Measurements from ENCODE around the gene PLVAP.

DNA sequence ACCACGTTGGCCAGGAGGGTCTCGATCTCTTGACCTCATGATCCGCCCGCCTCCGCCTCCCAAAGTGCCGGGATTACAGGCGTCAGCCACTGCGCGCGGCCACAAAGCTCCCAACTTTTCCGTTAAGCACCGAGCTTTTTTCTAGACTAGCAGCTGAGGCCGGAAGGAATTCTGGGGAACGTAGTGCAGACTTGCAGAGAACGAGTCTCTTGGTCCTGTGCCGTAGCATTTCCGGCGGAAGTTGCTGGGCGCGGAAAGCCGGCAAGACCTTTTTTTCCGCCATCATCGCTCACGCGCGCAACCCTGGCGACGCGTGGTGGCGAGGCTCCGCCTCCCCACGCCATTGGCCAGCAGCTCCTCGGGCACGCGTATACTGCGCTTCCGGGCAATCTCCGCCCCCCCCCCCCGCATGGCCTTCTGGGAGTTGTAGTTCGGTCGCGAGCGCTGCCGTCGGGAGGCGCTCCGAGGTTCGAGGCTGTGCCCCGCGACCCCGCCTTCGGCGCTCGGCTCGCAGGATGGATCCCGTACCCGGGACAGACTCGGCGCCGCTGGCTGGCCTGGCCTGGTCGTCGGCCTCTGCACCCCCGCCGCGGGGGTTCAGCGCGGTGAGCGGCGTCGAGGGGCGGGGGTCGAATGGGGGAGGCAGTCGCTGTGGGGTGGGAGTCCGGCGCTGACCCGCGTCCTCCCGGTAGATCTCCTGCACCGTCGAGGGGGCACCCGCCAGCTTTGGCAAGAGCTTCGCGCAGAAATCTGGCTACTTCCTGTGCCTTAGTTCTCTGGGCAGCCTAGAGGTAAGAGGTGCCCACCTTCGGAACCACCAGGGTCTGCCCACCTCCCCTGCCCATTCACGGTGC is 42.7 kb upstream of the PLVAP start, which contains the start of gene MVB12A:
- TF ChIP-seq GATA2 (IDR thresholded peaks at IDR 0.05; ENCODE audit: low read depth, low read length) (no peak), GATA3 (IDR thresholded peaks at IDR 0.05; ENCODE audit: low read depth, low read length) (no peak)
